Mammary epithelial cell (primary cell): Measurements from ENCODE around the gene RABGAP1L.

Experiments used
- EZH2 ChIP-seq: IDR thresholded peaks from 2 replicates; pipeline ENCODE4 v1.6.1; 2012; ENCODE audit warnings: low read length, inconsistent platforms, borderline replicate concordance
- TF ChIP-seq, protein P1 (sequence below), 2 donors: IDR thresholded peaks in 1 of 2; conservative IDR thresholded peaks in 1 of 2; 2 replicates each; pipeline ENCODE4 v1.5.1; 2011 to 2012; ENCODE audit warnings: inconsistent platforms in 2 of 2, low read length in 2 of 2, mild to moderate bottlenecking in 2 of 2, control low read depth in 1 of 2, low read depth in 1 of 2; ENCODE audit not compliant: insufficient read depth in 1 of 2; ENCODE audit errors: extremely low read depth in 1 of 2

DNA sequence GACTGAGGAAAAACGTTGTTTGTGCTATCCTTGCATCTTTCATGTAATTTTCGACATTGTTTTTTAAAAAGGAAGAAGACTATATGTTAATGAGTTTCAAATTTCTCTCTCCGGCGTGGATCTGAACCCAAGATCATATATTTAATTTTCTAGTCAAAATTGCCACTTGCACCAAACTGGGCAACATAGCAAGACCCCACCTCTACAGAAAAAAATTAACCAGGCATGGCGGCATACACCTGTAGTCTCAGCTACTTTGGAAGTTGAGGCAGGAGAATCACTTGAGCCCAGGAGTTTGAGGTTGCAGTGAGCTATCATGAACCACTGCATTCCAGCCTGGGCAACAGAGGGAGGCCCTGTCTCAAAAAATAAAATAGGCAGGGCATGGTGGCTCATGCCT is 16.5 kb upstream of the RABGAP1L start:
- TF ChIP-seq, protein P1, sequence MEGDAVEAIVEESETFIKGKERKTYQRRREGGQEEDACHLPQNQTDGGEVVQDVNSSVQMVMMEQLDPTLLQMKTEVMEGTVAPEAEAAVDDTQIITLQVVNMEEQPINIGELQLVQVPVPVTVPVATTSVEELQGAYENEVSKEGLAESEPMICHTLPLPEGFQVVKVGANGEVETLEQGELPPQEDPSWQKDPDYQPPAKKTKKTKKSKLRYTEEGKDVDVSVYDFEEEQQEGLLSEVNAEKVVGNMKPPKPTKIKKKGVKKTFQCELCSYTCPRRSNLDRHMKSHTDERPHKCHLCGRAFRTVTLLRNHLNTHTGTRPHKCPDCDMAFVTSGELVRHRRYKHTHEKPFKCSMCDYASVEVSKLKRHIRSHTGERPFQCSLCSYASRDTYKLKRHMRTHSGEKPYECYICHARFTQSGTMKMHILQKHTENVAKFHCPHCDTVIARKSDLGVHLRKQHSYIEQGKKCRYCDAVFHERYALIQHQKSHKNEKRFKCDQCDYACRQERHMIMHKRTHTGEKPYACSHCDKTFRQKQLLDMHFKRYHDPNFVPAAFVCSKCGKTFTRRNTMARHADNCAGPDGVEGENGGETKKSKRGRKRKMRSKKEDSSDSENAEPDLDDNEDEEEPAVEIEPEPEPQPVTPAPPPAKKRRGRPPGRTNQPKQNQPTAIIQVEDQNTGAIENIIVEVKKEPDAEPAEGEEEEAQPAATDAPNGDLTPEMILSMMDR (conservative IDR thresholded peaks at IDR 0.05 in 1 of 2, IDR thresholded peaks at IDR 0.05 in 1 of 2; ENCODE audit: extremely low read depth in 1 of 2, insufficient read depth in 1 of 2, low read depth in 1 of 2, low read length in 2 of 2): no peak
- no peak for TF ChIP-seq EZH2
